ENCODE data around the gene TRDMT1. TPM values are rescaled to one million over a fixed set of nuclear protein-coding genes. Genes with fewer than 3 reads are reported as not detected.
"Not testable (repeated sequence)": the region's sequence is repeated elsewhere in the genome, so short reads cannot be mapped to it uniquely, and the experiment has no call there.

The TRDMT1 gene
- total RNA-seq, 1 experiment from 2014 or later = 20.2 TPM

DNA sequence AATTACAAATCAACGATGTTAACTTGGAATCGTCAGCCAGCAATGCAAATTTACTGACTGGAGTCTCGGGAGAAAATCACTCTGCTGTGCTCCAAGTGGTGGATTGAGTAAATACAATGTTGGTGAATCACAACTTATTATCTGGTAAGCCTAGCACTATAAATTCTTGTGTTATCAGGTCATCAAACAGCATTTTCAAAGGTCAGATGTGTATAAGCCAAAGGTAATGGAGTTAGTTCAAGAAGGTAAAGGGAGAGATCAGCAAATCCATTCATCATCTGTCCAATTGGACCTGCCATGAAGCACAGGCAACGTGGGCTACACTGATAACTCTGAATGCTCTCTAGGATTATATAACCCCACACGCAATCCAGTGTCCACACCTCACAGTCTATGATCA lies 85.8 kb downstream of the TRDMT1 start:
- Histone ChIP-seq H2BK15ac (ENCODE audit: low read depth, low read length) (no peak overlapping the region), H3T11ph (ENCODE audit: low read length) (no peak overlapping the region), H4K5ac (ENCODE audit: insufficient read length, low read depth, low read length) (no peak overlapping the region), H2BK5ac (ENCODE audit: insufficient read length, low read length) (no peak overlapping the region), H2AK5ac (ENCODE audit: insufficient read length, low read length) (no peak overlapping the region), H2BK12ac (ENCODE audit: insufficient read length, low read depth, low read length) (no peak overlapping the region), H4K20me1 (ENCODE audit: control insufficient read depth, insufficient read depth, insufficient read length) (no peaks in the 10 kb centered on the region), H3K23me2 (ENCODE audit: insufficient read length, low read depth, low read length, poor library complexity, severe bottlenecking) (no peaks in the 10 kb centered on the region), H4K8ac (replicated peaks; ENCODE audit: insufficient read length, low read depth, low read length) (no peak overlapping the region), H4K91ac (ENCODE audit: insufficient read length, low read depth, low read length) (no peak overlapping the region), H3K14ac (ENCODE audit: insufficient read depth, low read length) (no peak overlapping the region), H3K79me1 (ENCODE audit: insufficient read depth, low read depth, low read length, poor library complexity, severe bottlenecking) (no peaks in the 10 kb centered on the region), H3K27ac (ENCODE audit: insufficient read length, low read depth, low read length) (no peak overlapping the region), H3K4ac (ENCODE audit: low read depth, low read length) (no peak overlapping the region), H3K79me2 (ENCODE audit: insufficient read depth, low read length) (no peaks in the 10 kb centered on the region), H2AFZ (ENCODE audit: low read length) (no peak overlapping the region), H2BK20ac (ENCODE audit: low read depth, low read length, poor library complexity, severe bottlenecking) (no peak overlapping the region), H3K23ac (ENCODE audit: insufficient read length, low read depth, low read length) (no peak overlapping the region), H3K27me3 (ENCODE audit: insufficient read depth, low read length) (no peaks in the 10 kb centered on the region), H2BK120ac (ENCODE audit: low read depth, low read length, poor library complexity, severe bottlenecking) (no peak overlapping the region), H3K9me3 (ENCODE audit: control insufficient read depth, low read depth, low read length) (no peaks in the 10 kb centered on the region), H3K9ac (ENCODE audit: extremely low read depth, insufficient read length, low read length) (no peak overlapping the region), H3K4me1 (ENCODE audit: insufficient read depth, low read length) (no peaks in the 10 kb centered on the region), H3K4me2 (ENCODE audit: insufficient read depth, insufficient read length, low read length) (no peak overlapping the region), H3K18ac (ENCODE audit: insufficient read length, low read depth, low read length) (no peak overlapping the region), H3K56ac (ENCODE audit: insufficient read length, low read depth, low read length) (no peak overlapping the region)
- H3K27ac Mint-ChIP-seq = no peak overlapping the region
- H3K4me1 Mint-ChIP-seq = no peaks in the 10 kb centered on the region; a peak in 2 of 4 replicates
- no peak overlapping the region for H3K4me3 Mint-ChIP-seq
- H3K36me3 Mint-ChIP-seq (ENCODE audit: insufficient read depth in 1 of 3, low read depth in 3 of 3) = no peaks in the 10 kb centered on the region
- no CpG with 5 or more reads among the region's 5 CpGs for WGBS (ENCODE audit: extremely low coverage, insufficient read length, low lambda C conversion rate)
- TF ChIP-seq, protein P1, sequence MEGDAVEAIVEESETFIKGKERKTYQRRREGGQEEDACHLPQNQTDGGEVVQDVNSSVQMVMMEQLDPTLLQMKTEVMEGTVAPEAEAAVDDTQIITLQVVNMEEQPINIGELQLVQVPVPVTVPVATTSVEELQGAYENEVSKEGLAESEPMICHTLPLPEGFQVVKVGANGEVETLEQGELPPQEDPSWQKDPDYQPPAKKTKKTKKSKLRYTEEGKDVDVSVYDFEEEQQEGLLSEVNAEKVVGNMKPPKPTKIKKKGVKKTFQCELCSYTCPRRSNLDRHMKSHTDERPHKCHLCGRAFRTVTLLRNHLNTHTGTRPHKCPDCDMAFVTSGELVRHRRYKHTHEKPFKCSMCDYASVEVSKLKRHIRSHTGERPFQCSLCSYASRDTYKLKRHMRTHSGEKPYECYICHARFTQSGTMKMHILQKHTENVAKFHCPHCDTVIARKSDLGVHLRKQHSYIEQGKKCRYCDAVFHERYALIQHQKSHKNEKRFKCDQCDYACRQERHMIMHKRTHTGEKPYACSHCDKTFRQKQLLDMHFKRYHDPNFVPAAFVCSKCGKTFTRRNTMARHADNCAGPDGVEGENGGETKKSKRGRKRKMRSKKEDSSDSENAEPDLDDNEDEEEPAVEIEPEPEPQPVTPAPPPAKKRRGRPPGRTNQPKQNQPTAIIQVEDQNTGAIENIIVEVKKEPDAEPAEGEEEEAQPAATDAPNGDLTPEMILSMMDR (conservative IDR thresholded peaks at IDR 0.05) = no peak; the same call in 2 of the 3 replicates
- no peaks in the 10 kb centered on the region for H3K27me3 Mint-ChIP-seq (ENCODE audit: low read depth)
- no peak for DNase-seq
- no peaks in the 10 kb centered on the region for H3K9me3 Mint-ChIP-seq

DNA sequence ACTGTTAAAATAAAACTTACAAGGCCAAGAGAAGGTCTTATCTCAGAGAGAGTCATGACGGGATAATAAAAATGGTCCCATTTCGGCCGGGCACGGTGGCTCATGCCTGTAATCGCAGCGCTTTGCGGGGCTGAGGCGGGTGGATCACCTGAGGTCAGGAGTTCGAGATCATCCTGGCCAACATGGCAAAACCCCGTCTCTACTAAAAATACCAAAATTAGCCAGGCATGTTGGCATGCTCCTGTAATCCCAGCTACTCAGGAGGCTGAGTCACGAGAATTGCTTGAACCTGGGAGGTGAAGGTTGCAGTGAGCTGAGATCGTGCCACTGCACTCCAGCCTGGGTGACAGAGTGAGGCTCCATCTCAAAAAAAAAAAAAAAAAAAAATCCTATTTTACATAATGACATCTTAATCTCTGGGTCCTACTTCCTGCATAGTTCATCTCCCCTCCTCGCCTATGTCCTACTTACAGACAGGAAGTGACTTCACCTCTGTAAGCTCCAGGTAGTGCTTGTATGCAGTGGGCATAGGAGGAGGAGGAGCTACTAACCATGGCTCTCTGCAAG lies 86.5 kb downstream of the TRDMT1 start:
- H3K4me3 Mint-ChIP-seq; H4K5ac ChIP-seq (ENCODE audit: insufficient read length, low read depth, low read length); DNase-seq; H4K20me1 ChIP-seq (ENCODE audit: control insufficient read depth, insufficient read depth, insufficient read length); H2BK15ac ChIP-seq (ENCODE audit: low read depth, low read length); H4K8ac ChIP-seq (replicated peaks; ENCODE audit: insufficient read length, low read depth, low read length); H3K27ac ChIP-seq (ENCODE audit: insufficient read length, low read depth, low read length); H4K91ac ChIP-seq (ENCODE audit: insufficient read length, low read depth, low read length); H3K23me2 ChIP-seq (ENCODE audit: insufficient read length, low read depth, low read length, poor library complexity, severe bottlenecking); H3K27me3 Mint-ChIP-seq (ENCODE audit: low read depth); H2AFZ ChIP-seq (ENCODE audit: low read length); H3K9me3 Mint-ChIP-seq; H3K56ac ChIP-seq (ENCODE audit: insufficient read length, low read depth, low read length); H3K4me2 ChIP-seq (ENCODE audit: insufficient read depth, insufficient read length, low read length); H3K23ac ChIP-seq (ENCODE audit: insufficient read length, low read depth, low read length); H3K79me1 ChIP-seq (ENCODE audit: insufficient read depth, low read depth, low read length, poor library complexity, severe bottlenecking); H3K36me3 Mint-ChIP-seq (ENCODE audit: insufficient read depth in 1 of 3, low read depth in 3 of 3); H3K9me3 ChIP-seq (ENCODE audit: control insufficient read depth, low read depth, low read length); H3K9ac ChIP-seq (ENCODE audit: extremely low read depth, insufficient read length, low read length); H3T11ph ChIP-seq (ENCODE audit: low read length); H3K4me1 ChIP-seq (ENCODE audit: insufficient read depth, low read length); H3K14ac ChIP-seq (ENCODE audit: insufficient read depth, low read length); H3K18ac ChIP-seq (ENCODE audit: insufficient read length, low read depth, low read length); H3K4me1 Mint-ChIP-seq; H3K27me3 ChIP-seq (ENCODE audit: insufficient read depth, low read length); H3K79me2 ChIP-seq (ENCODE audit: insufficient read depth, low read length); H3K4ac ChIP-seq (ENCODE audit: low read depth, low read length); H2BK120ac ChIP-seq (ENCODE audit: low read depth, low read length, poor library complexity, severe bottlenecking); H2AK5ac ChIP-seq (ENCODE audit: insufficient read length, low read length); H2BK12ac ChIP-seq (ENCODE audit: insufficient read length, low read depth, low read length); H2BK5ac ChIP-seq (ENCODE audit: insufficient read length, low read length); H2BK20ac ChIP-seq (ENCODE audit: low read depth, low read length, poor library complexity, severe bottlenecking): not testable (repeated sequence)
- 0 out of 7 replicates have a peak overlapping the region, but pooled peaks of 1 of the 3 experiments have one; percentile 47 for H3K27ac Mint-ChIP-seq
- no CpG with 5 or more reads among the region's 13 CpGs for WGBS (ENCODE audit: extremely low coverage, insufficient read length, low lambda C conversion rate)

Data from H9 (cell line).